Trophoblast cell (in vitro differentiated cells and primary cell): Measurements from ENCODE around the gene SNX33.
"Not testable (repeated sequence)": the region's sequence is repeated elsewhere in the genome, so short reads cannot be mapped to it uniquely, and the experiment has no call there.

ENCODE experiments used
- DNase-seq, 2 donors: peaks; one replicate each; pipeline ENCODE4 v3.0.0-alpha.2; 2016
- H2AFZ ChIP-seq: 2 replicates; pipeline ENCODE4 v1.6.1; 2013; ENCODE audit warnings: low read length, moderate library complexity, mild to moderate bottlenecking; ENCODE audit not compliant: insufficient read depth, poor library complexity
- H2AK5ac ChIP-seq: 2 replicates; pipeline ENCODE4 v1.6.1; 2013; ENCODE audit warnings: mild to moderate bottlenecking, low read length
- H2BK120ac ChIP-seq: 2 replicates; pipeline ENCODE4 v1.6.1; 2013; ENCODE audit warnings: low read length, mild to moderate bottlenecking, moderate library complexity; ENCODE audit not compliant: insufficient read depth, poor library complexity
- H2BK12ac ChIP-seq: 2 replicates; pipeline ENCODE4 v1.6.1; 2013; ENCODE audit warnings: mild to moderate bottlenecking, low read length, moderate library complexity
- H2BK5ac ChIP-seq: 2 replicates; pipeline ENCODE4 v1.6.1; 2013; ENCODE audit warnings: low read length, low read depth, moderate library complexity, mild to moderate bottlenecking; ENCODE audit not compliant: poor library complexity
- H3K14ac ChIP-seq: 2 replicates; pipeline ENCODE4 v1.6.1; 2013; ENCODE audit warnings: mild to moderate bottlenecking, low read length
- H3K18ac ChIP-seq: 2 replicates; pipeline ENCODE4 v1.6.1; 2013; ENCODE audit warnings: mild to moderate bottlenecking, low read length
- H3K23ac ChIP-seq: 2 replicates; pipeline ENCODE4 v1.6.1; 2013; ENCODE audit warnings: low read length
- H3K27ac ChIP-seq: 2 replicates; pipeline ENCODE4 v1.5.1; 2013; ENCODE audit warnings: low read depth, mild to moderate bottlenecking, inconsistent platforms, low read length, moderate library complexity
- H3K27me3 ChIP-seq: 2 replicates; pipeline ENCODE4 v1.6.1; 2013; ENCODE audit warnings: inconsistent platforms, mild to moderate bottlenecking, low read length, moderate library complexity; ENCODE audit not compliant: insufficient read depth
- H3K36me3 ChIP-seq, 2 experiments: 1 replicate in 1 of 2; 2 replicates in 1 of 2; pipeline ENCODE4 v1.6.1; 2013; ENCODE audit warnings: low read length in 2 of 2, mild to moderate bottlenecking in 2 of 2, moderate library complexity in 1 of 2; ENCODE audit not compliant: insufficient read depth in 2 of 2, control insufficient read depth in 1 of 2
- H3K4ac ChIP-seq: 2 replicates; pipeline ENCODE4 v1.6.1; 2013; ENCODE audit warnings: low read depth, mild to moderate bottlenecking, low read length, moderate library complexity
- H3K4me1 ChIP-seq, 2 experiments: 1 replicate in 1 of 2; 2 replicates in 1 of 2; pipeline ENCODE4 v1.6.1; 2013; ENCODE audit warnings: low read length in 2 of 2, mild to moderate bottlenecking in 2 of 2, moderate library complexity in 1 of 2; ENCODE audit not compliant: insufficient read depth in 2 of 2, control insufficient read depth in 1 of 2
- H3K4me2 ChIP-seq: 2 replicates; pipeline ENCODE4 v1.6.1; 2013; ENCODE audit warnings: inconsistent platforms, mild to moderate bottlenecking, low read length, moderate library complexity
- H3K4me3 ChIP-seq: 2 replicates; pipeline ENCODE4 v1.5.1; 2013; ENCODE audit warnings: mild to moderate bottlenecking, low read depth, low read length, inconsistent platforms
- H3K79me1 ChIP-seq: one replicate; pipeline ENCODE4 v1.6.1; 2013; ENCODE audit warnings: low read length
- H3K79me2 ChIP-seq: 2 replicates; pipeline ENCODE4 v1.6.1; 2013; ENCODE audit warnings: low read length, mild to moderate bottlenecking; ENCODE audit not compliant: control insufficient read depth, insufficient read depth, poor library complexity
- H3K9ac ChIP-seq: 2 replicates; pipeline ENCODE4 v1.6.1; 2013; ENCODE audit warnings: mild to moderate bottlenecking, low read length
- H3K9me3 ChIP-seq: 2 replicates; pipeline ENCODE4 v1.6.1; 2013; ENCODE audit warnings: low read depth, mild to moderate bottlenecking, control low read depth, inconsistent platforms, low read length; ENCODE audit not compliant: insufficient read depth
- H4K12ac ChIP-seq: 2 replicates; pipeline ENCODE4 v1.6.1; 2013; ENCODE audit warnings: low read depth, mild to moderate bottlenecking, low read length, moderate library complexity
- H4K8ac ChIP-seq: 2 replicates; pipeline ENCODE4 v1.6.1; 2013; ENCODE audit warnings: low read depth, mild to moderate bottlenecking, low read length, moderate library complexity
- H4K91ac ChIP-seq: one replicate; pipeline ENCODE4 v1.6.1; 2013; ENCODE audit warnings: low read depth, mild to moderate bottlenecking, low read length, moderate library complexity
- WGBS: extraction: QIAGEN DNeasy Blood & Tissue Kit; methylation state at CpG from one replicate; pipeline ENCODE4 v1.1.7; 2013; ENCODE audit warnings: missing lambda C conversion rate; ENCODE audit not compliant: insufficient read length, insufficient coverage; ENCODE audit errors: extremely low coverage; 5-methylcytosine and 5-hydroxymethylcytosine counted together

The SNX33 gene

DNA sequence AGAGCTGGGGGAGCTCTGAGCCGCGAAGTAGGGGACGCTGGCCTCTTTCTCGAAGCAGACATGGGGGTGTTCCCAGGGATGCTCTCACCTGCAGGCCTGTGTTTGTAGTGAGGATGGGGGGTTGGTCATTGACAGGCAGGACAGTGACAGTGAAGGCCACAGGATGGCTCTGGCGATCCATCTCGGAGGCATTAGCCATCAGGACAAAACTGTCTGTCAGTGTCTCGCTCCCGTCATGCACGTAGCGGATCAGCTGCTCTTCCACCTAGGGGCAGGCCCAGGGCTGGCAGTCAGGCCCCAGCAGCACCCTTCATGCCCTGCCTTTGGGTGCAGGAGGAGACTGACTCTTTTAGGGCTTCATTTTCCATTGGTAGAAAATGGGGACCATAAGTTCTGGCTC is 36.9 kb downstream of the SNX33 start:
- Histone ChIP-seq H3K27ac (no peak overlapping the region), H2BK5ac (no peak overlapping the region), H3K27me3 (no peaks in the 10 kb centered on the region), H3K79me1 (no peaks in the 10 kb centered on the region), H4K91ac (no peak overlapping the region), H3K23ac (no peak overlapping the region), H4K12ac (no peak overlapping the region), H3K18ac (no peak overlapping the region), H3K4me3 (no peak overlapping the region), H3K14ac (no peak overlapping the region), H3K4ac (no peak overlapping the region), H2AFZ (no peak overlapping the region), H3K9ac (no peak overlapping the region), H3K4me1 (no peaks in the 10 kb centered on the region), H3K36me3 (no peaks in the 10 kb centered on the region), H3K4me2 (no peak overlapping the region), H2AK5ac (no peak overlapping the region), H2BK12ac (no peak overlapping the region), H3K9me3 (peaks cover 5% of the 10 kb centered on the region), H2BK120ac (no peak overlapping the region), H4K8ac (no peak overlapping the region), H3K79me2 (no peaks in the 10 kb centered on the region)
- peak in 1 of 2 donors; percentile 16 for DNase-seq
- WGBS = no CpG with 5 or more reads among the region's 10 CpGs

DNA sequence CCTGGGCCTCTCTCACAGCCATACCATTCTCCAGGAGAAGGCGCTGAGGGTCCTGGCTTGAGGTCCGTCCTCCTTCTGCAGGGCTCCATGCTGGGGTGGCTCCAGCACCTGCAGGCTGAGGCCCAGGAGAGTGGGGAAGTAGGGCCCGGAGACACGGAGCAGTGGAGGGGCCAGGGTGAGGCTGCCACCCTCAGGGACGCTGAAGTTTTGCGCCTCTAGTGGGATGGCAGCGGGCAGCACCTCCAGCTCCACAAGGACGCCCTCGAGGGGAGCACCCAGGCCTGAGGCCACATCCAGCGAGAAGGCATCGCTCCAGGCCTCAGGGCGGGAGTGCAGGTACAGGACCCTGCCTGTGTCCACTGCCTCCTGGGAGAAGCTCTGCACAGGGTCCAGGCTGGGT is 37.5 kb downstream of the SNX33 start:
- Histone ChIP-seq H3K4me2 (no peak overlapping the region), H3K23ac (no peak overlapping the region), H3K9me3 (peaks cover 5% of the 10 kb centered on the region), H4K91ac (no peak overlapping the region), H3K79me2 (no peaks in the 10 kb centered on the region), H2BK12ac (no peak overlapping the region), H4K8ac (no peak overlapping the region), H3K79me1 (no peaks in the 10 kb centered on the region), H2BK5ac (no peak overlapping the region), H3K4me3 (no peak overlapping the region), H3K27ac (no peak overlapping the region), H2AFZ (no peak overlapping the region), H3K4ac (no peak overlapping the region), H3K18ac (no peak overlapping the region), H3K27me3 (no peaks in the 10 kb centered on the region), H4K12ac (no peak overlapping the region), H3K36me3 (no peaks in the 10 kb centered on the region), H3K14ac (no peak overlapping the region), H2BK120ac (no peak overlapping the region), H3K9ac (no peak overlapping the region), H2AK5ac (no peak overlapping the region), H3K4me1 (no peaks in the 10 kb centered on the region)
- no peak for DNase-seq
- no CpG with 5 or more reads among the region's 12 CpGs for WGBS

DNA sequence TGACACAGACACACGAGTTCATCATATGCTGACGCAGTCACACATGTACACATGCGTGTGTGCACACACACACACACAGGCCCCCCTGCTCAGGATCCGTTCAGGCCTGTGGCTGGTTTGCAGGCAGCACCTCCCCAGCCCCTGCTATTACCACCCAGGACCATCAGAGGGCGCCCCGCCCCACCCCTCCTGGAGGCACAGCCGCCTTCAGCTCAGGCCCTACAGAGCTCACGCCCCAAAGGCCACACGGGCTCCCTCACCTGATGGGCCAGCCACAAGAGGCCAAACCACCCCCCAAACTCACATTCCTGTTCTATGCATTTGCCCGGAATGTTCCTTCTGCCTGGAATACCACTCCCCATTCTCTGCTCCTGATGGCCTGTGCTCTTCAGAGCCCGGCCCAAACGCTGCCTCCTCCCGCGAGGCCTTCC is 38.5 kb downstream of the SNX33 start:
- WGBS = no CpG with 5 or more reads among the region's 14 CpGs
- H4K8ac ChIP-seq, H2BK120ac ChIP-seq, H3K9ac ChIP-seq, H2BK12ac ChIP-seq, H2AK5ac ChIP-seq, H3K4me3 ChIP-seq, H2AFZ ChIP-seq, H2BK5ac ChIP-seq, H4K12ac ChIP-seq, H3K9me3 ChIP-seq, H3K4me1 ChIP-seq, H3K27me3 ChIP-seq, H3K4me2 ChIP-seq, H3K79me1 ChIP-seq, H3K18ac ChIP-seq, H3K27ac ChIP-seq, H3K14ac ChIP-seq, H3K23ac ChIP-seq, H3K4ac ChIP-seq, H3K79me2 ChIP-seq, H3K36me3 ChIP-seq, H4K91ac ChIP-seq: not testable (repeated sequence)
- DNase-seq = peak; percentile 59 to 73

DNA sequence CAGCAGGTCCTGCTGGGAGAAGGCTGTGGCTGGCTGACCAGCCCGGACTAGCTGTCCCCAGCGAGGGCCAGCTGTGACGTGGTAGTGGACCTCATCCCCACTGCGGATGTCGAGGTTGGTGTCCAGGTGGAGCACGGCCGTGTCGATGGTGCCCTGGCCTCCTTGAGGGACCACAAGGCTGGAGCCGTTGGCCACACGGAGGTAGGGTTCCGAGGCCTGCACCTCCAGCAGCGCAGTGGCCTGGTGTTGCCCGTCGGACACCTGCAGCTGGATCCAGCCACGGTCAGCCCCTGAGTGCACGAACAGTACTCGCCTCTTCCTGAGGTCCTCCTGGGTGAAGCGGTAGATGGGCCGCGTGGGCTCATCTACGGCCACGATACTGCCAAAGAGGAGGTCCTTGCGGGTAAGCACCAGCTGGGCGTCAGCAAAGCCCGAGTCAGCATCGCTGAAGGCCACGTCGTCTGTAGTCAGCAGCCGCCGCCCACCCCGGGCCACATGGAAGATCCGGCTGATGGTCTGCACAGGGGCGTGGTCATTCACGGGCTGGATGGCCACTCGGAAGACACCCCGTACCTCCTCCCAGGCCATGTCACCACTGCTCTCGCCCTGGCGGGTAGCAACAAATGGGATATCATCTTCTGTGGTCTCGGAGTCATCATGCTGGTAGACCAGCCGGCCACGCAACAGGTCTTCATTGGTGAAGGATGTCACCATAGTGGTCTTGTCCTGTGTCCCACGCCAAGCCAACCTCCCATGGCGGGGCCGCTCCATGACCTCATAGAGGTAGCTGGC is 40.0 kb downstream of the SNX33 start:
- DNase-seq = no peak
- Histone ChIP-seq H4K12ac (no peak overlapping the region), H3K9ac (no peak overlapping the region), H3K27me3 (no peaks in the 10 kb centered on the region), H3K9me3 (peaks cover 5% of the 10 kb centered on the region), H2BK12ac (no peak overlapping the region), H3K79me1 (no peaks in the 10 kb centered on the region), H3K4me2 (no peak overlapping the region), H2AFZ (no peak overlapping the region), H3K14ac (no peak overlapping the region), H3K4ac (no peak overlapping the region), H3K36me3 (no peaks in the 10 kb centered on the region), H3K23ac (no peak overlapping the region), H4K91ac (no peak overlapping the region), H2BK120ac (no peak overlapping the region), H3K27ac (no peak overlapping the region), H3K4me3 (no peak overlapping the region), H4K8ac (no peak overlapping the region), H3K79me2 (no peaks in the 10 kb centered on the region), H2BK5ac (no peak overlapping the region), H3K4me1 (no peaks in the 10 kb centered on the region), H3K18ac (no peak overlapping the region), H2AK5ac (no peak overlapping the region)
- WGBS = no CpG with 5 or more reads among the region's 44 CpGs
